ENCODE data around the gene DNAJC24. TPM values are rescaled to one million over a fixed set of nuclear protein-coding genes. Genes with fewer than 3 reads are reported as not detected.

The DNAJC24 gene
- total RNA-seq, 1 donor from 2014 or later = 17.1 TPM

- intact Hi-C loops (cut with micrococcal nuclease) = no loop called here
Measured at GRCh38 chr11:31479066-31479465, 109.4 kb downstream of the DNAJC24 start.

GRCh38 chr11:31480930-31481329, 111.3 kb downstream of the DNAJC24 start:
- intact Hi-C loops (cut with micrococcal nuclease) = no loop called here

Other genes starting within 250 kb of the DNAJC24 start
- not detected in 2 replicates for gene DCDC1, start 121 bp upstream of the DNAJC24 start, total RNA-seq
- 19.1 and 19.4 TPM in 2 replicates for gene IMMP1L, start 139.8 kb downstream of the DNAJC24 start, total RNA-seq
- gene ELP4, start 139.9 kb downstream of the DNAJC24 start, total RNA-seq = 19.1 and 22.4 TPM in 2 replicates